Measurements from ENCODE around the gene PLPP6. TPM values are rescaled to one million over a fixed set of nuclear protein-coding genes. Genes with fewer than 3 reads are reported as not detected.

The PLPP6 gene
- total RNA-seq, 1 donor from 2014 or later = 5.5 TPM

DNA sequence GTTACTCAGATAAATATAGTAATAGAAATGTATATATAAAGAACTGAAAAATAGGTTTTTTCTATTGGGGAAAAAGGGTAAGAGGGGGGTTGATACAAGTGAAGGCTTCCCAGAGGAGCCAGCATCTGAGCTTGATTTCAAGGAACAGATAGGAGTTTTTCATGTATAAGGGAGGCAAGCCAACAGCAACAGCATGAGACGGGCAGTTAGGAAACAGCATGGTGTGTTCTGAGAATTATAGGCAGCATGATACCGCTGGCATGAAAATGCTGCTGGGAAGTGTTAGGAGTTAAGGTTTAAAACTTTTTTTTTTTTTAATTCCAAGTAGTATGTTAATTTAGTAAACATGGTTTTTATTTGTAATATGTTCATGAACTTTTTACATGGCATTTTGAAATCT is 26.9 kb downstream of the PLPP6 start:
- intact Hi-C loops (cut with micrococcal nuclease) = loop anchor here (1.0 to 2.0 kb wide), 2 partner anchors 10 to 52 kb away; partner anchors contain the start of genes AK3 and CDC37L1
- no peak for DNase-seq
- H3K36me3 Mint-ChIP-seq (ENCODE audit: low read depth) = peaks cover 46% of the 10 kb centered on the region

DNA sequence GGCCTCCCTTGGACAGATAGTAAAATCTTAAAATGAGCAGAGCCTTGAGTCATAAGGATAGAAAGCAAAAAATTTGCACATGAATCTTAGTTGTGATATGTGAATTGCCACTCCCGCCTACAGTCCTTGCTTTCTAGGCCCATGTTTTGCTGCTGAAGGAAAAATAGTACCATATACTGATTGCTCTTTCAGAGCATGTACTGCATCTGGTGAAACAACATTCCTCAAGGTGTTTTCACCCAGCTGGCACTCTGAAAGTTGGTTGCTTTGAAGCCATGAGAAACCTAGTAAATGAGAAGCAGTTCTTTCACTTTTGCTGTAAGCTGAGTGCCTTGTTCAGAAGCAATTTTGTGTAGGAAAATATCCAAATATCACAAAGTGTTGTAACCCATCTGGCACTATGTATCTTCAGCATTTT is 27.6 kb downstream of the PLPP6 start:
- Mint-ChIP-seq H3K27me3 (no peaks in the 10 kb centered on the region), H3K4me3 (peak overlapping the region; percentile 9), H3K4me1 (peaks cover 20% of the 10 kb centered on the region), H3K27ac (peak overlapping the region; percentile 70), H3K36me3 (ENCODE audit: low read depth) (peaks cover 48% of the 10 kb centered on the region), H3K9me3 (no peaks in the 10 kb centered on the region)
- DNase-seq = peak; percentile 56
- intact Hi-C loops (cut with micrococcal nuclease) = loop anchor here (1.0 to 2.0 kb wide), 2 partner anchors 10 to 51 kb away; partner anchors contain the start of genes AK3 and CDC37L1

More for the DNA sequence above, 26.9 kb downstream of the PLPP6 start:
- Mint-ChIP-seq H3K9me3 (no peaks in the 10 kb centered on the region), H3K4me3 (no peak overlapping the region), H3K27me3 (no peaks in the 10 kb centered on the region), H3K27ac (no peak overlapping the region), H3K4me1 (peaks cover 22% of the 10 kb centered on the region)

DNA sequence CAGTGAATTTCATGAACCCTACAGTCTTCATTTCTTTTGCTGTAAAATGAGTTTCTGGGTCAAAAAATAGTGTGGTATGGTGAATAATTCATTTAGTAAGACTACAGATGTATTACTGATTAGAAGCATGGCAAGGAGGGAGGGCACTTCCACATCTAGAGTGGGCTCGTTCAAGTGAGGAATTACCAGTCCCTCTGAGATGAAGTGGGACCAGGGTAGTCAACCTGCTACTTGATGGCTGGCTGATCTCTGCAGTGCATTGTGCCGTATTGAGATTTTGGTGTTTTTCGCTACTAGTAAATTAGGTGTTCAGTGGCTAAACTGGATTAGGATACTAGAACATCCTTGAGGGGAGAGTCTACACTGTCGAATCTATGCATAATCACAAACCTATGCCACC is 28.1 kb downstream of the PLPP6 start:
- DNase-seq = peak; percentile 50
- Mint-ChIP-seq H3K9me3 (no peaks in the 10 kb centered on the region), H3K27ac (peak overlapping the region; percentile 70), H3K36me3 (ENCODE audit: low read depth) (peaks cover 47% of the 10 kb centered on the region), H3K4me1 (peaks cover 20% of the 10 kb centered on the region), H3K27me3 (no peaks in the 10 kb centered on the region), H3K4me3 (no peak overlapping the region)
- intact Hi-C loops (cut with micrococcal nuclease) = no loop called here

DNA sequence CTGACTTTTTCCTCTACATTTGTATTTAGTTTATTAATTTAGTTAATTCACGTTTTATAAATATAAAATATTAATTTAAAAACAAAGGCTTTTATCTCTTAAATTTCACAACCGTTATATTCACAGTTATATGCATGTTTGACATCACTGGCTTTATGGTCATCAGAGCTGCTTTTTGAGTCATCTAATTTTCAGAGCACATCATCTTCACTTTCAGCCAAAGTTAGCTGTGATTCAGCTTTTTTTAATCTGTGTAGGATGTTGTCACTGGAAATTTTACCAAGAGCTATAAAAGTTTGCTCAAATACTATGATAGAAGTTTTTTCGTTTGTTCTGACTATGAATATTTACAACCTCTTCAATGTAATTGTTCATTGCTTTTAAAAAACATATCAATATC is 29.7 kb downstream of the PLPP6 start:
- no peak overlapping the region for H3K4me3 Mint-ChIP-seq
- no peaks in the 10 kb centered on the region for H3K27me3 Mint-ChIP-seq
- peaks cover 20% of the 10 kb centered on the region for H3K4me1 Mint-ChIP-seq
- H3K27ac Mint-ChIP-seq = no peak overlapping the region
- intact Hi-C loops (cut with micrococcal nuclease) = no loop called here
- no peaks in the 10 kb centered on the region for H3K9me3 Mint-ChIP-seq
- no peak for DNase-seq
- H3K36me3 Mint-ChIP-seq (ENCODE audit: low read depth) = peaks cover 41% of the 10 kb centered on the region

DNA sequence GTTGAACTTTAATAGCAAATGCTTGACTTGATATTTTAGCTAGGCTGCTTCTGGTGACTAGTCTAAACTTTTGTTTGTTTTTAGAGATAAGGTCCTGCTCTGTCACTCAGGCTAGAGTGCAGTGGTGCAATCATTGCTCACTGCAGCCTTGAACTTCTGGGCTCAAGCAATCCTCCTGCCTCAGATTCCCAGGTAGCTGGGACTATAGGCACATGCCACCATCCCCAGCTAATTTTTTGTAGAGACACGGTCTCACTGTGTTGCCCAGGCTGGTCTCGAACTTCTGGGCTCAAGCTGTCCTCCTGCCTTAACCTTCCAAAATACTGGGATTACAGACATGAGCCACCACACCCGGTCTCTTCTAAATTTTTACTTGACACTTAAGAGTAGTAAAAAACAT is 38.0 kb downstream of the PLPP6 start:
- Mint-ChIP-seq H3K4me1 (peaks cover 7% of the 10 kb centered on the region), H3K36me3 (ENCODE audit: low read depth) (peaks cover 50% of the 10 kb centered on the region), H3K27me3 (no peaks in the 10 kb centered on the region), H3K4me3 (no peak overlapping the region), H3K27ac (no peak overlapping the region), H3K9me3 (no peaks in the 10 kb centered on the region)
- no peak for DNase-seq
- intact Hi-C loops (cut with micrococcal nuclease) = no loop called here

DNA sequence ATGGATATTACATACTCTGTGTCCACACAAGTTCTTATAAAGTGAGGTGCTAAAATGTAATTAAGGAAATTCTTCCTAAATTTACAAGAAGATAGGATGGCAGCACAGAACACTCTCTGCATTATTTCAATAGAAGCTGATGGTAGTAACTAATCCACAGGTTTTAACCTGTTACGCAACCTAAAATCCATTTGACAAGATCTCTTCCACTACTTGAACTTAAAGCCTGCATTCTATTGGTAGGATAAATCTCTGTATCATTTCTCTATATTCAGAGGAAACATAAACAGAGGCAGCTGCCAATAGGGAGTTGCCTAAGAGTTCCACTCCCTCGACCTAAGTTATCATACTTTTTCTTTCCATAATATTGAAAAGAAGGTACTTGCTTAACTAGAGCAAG is 38.8 kb downstream of the PLPP6 start:
- no peak for DNase-seq
- H3K36me3 Mint-ChIP-seq (ENCODE audit: low read depth) = peaks cover 52% of the 10 kb centered on the region
- H3K4me1 Mint-ChIP-seq = peaks cover 7% of the 10 kb centered on the region
- intact Hi-C loops (cut with micrococcal nuclease) = no loop called here
- H3K4me3 Mint-ChIP-seq = no peak overlapping the region
- no peaks in the 10 kb centered on the region for H3K9me3 Mint-ChIP-seq
- no peaks in the 10 kb centered on the region for H3K27me3 Mint-ChIP-seq
- H3K27ac Mint-ChIP-seq = no peak overlapping the region

DNA sequence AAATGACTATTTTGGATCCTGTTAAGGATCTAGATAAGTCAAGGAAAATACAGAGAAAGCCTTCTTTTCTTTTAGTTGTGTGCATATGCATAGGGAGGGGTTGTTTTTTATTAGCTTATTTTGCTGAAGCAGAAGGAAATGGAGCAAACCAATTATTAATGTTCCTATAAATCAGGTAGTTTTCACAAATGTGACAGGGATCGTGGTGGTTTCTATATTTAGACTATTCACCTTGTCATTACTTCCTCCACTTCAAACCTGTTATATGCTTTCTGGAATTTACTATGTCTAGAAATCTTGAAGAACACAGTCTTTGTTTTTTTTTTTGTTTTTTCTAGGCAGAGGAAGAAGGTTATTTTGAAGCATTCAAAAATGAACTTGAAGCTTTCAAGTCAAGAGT is 39.4 kb downstream of the PLPP6 start:
- Mint-ChIP-seq H3K36me3 (ENCODE audit: low read depth) (peaks cover 52% of the 10 kb centered on the region), H3K9me3 (no peaks in the 10 kb centered on the region), H3K4me3 (no peak overlapping the region)

DNA sequence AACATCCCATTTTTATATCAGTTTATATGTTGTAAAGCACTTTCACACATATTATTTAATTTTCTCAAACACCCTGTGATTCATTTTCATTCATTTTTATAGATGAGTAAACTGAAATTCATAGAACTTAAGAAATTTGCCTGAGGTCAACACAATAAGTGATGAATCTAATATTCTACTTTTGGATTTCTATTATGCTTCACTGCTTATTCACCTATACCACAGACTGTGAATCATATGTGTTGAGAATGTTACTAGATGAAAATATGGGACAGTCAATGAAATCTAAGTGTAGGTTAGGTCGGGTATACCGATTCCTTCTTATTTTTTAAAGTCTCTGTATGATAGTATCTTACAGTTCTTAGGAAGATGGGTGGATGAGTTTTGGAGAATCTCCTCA is 42.0 kb downstream of the PLPP6 start:
- Mint-ChIP-seq H3K4me1 (peaks cover 5% of the 10 kb centered on the region), H3K27ac (no peak overlapping the region), H3K36me3 (ENCODE audit: low read depth) (peaks cover 55% of the 10 kb centered on the region), H3K4me3 (no peak overlapping the region), H3K9me3 (no peaks in the 10 kb centered on the region), H3K27me3 (no peaks in the 10 kb centered on the region)
- intact Hi-C loops (cut with micrococcal nuclease) = no loop called here
- no peak for DNase-seq

More for the DNA sequence above, 39.4 kb downstream of the PLPP6 start:
- no peaks in the 10 kb centered on the region for H3K27me3 Mint-ChIP-seq
- no peak for DNase-seq
- H3K27ac Mint-ChIP-seq = no peak overlapping the region
- H3K4me1 Mint-ChIP-seq = peaks cover 5% of the 10 kb centered on the region
- intact Hi-C loops (cut with micrococcal nuclease) = no loop called here

DNA sequence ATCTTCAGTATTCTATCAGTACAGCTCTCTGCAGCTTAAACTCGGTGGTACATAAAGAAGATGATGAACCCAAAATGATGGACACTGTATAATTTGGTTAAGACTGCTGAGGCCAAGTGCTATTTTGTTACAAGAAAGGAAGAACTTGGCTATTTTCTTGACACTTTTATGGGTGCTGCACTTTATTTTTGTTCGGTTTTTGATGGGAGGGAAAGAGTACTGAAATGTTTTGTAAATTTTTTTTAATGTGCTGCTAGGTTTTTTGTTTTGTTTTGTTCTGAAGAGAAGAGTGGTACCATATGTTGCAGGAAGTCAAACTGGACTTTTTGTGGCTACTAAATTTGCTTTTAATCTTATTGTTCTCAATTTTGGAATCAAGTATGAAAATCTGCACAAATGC is 43.9 kb downstream of the PLPP6 start:
- Mint-ChIP-seq H3K4me1 (peaks cover 5% of the 10 kb centered on the region), H3K9me3 (no peaks in the 10 kb centered on the region), H3K36me3 (ENCODE audit: low read depth) (peaks cover 60% of the 10 kb centered on the region), H3K27ac (no peak overlapping the region), H3K27me3 (no peaks in the 10 kb centered on the region), H3K4me3 (no peak overlapping the region)
- DNase-seq = no peak
- intact Hi-C loops (cut with micrococcal nuclease) = no loop called here

DNA sequence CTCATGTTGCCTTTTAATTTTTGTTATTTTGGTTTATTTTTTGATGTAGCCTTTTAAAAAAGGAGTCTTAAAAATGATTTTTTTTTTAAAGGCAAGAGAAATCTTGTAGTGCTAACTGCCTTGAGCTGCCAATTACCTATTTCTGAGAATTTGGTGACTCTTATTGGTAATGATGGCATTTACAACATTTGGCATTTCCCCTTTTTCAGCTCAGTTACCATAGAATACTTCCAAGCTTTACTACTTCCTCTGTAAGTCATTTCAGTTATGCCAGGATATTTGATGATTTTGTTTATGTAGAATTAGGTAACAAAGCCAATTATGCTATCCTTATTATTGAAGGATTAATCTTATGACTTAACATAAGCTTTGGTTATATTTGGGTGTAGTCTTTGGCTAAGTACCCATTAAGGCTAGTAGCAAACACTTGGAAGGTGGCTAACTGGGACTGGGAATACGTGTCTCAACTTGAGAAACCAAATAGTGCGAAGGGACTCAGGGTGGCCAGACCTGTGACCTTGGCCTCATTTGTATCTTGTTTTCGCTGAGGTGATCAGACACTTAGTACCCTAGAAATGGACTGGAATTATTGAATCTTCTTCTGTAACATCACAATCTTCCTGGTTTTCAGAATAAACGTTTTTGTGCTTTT is 45.0 kb downstream of the PLPP6 start:
- peak; percentile 45 for DNase-seq
- Mint-ChIP-seq H3K27ac (no peak overlapping the region), H3K36me3 (ENCODE audit: low read depth) (peaks cover 53% of the 10 kb centered on the region), H3K9me3 (no peaks in the 10 kb centered on the region), H3K4me1 (peaks cover 6% of the 10 kb centered on the region), H3K4me3 (no peak overlapping the region), H3K27me3 (no peaks in the 10 kb centered on the region)
- intact Hi-C loops (cut with micrococcal nuclease) = no loop called here

DNA sequence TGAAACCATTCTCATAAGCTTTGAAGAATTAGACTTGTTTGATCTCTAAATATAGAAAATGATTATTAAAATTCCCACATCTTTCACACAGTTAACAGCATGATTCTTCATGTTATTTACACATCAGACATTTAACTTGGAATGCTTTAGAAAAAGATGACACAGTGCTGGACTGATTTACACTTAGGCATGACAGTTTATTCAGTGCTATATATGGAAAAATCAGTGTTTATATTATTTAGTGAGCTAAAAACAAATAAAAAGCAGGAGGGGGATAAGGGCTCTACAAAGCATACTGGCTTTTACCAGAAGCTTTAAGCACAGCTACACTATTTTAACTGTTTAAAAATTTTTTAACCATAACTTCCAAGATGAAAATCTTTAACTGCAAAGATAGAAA is 47.3 kb downstream of the PLPP6 start:
- intact Hi-C loops (cut with micrococcal nuclease) = no loop called here
- no peak for DNase-seq
- H3K36me3 Mint-ChIP-seq (ENCODE audit: low read depth) = peaks cover 51% of the 10 kb centered on the region
- H3K9me3 Mint-ChIP-seq = peaks cover 6% of the 10 kb centered on the region
- no peak overlapping the region for H3K4me3 Mint-ChIP-seq
- peaks cover 3% of the 10 kb centered on the region for H3K27me3 Mint-ChIP-seq
- H3K4me1 Mint-ChIP-seq = peaks cover 13% of the 10 kb centered on the region
- H3K27ac Mint-ChIP-seq = no peak overlapping the region

DNA sequence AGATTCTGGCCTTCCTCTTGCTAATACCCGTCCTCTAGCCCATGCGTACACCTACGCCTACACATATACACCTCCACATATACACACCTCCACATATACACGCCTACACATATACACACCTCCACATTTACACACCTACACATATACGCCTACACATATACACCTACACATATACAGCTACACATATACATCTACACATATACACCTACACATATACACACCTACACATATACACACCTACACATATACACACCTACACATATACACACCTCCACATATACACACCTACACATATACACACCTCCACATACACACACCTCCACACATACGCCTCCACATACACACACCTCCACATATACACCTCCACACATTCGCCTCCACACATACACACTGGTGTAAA is 51.8 kb downstream of the PLPP6 start:
- intact Hi-C loops (cut with micrococcal nuclease) = no loop called here
- Mint-ChIP-seq H3K27ac (peak overlapping the region; percentile 89), H3K4me3 (peak overlapping the region; percentile 31)

DNA sequence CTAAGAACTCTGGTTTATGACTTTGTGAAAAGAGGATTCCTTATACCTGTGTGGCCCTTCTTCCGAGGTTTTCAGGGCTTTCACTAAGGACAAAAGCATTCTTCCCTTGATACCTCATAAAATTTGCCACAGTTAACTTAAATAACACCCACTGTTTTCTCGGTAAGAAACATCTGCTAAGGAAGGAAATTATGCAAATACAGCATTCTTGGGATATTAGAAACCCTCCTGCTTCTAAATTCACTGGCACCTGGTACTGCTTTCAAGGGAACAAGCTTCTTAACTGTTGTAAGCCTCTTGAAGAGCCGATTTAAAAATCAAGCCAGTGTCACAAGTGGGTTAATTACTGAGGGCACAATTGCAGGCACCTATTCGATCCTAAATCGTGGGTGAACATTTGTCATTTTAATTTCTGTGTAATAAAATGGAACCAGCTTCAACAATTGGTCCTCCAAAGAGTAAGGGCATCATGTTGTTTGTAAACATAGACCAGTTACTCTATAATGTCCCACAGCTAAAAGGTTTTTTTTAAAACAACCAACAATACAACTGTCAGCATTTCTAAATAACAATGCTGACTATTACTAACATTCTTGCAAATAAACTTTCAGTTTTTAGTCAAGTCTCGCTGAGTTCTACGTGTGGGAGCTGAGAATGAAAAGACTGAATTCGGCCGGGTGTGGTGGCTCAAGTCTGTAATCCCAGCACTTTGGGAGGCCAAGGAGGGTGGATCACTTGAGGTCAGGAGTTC is 52.3 kb downstream of the PLPP6 start:
- peak overlapping the region; percentile 89 for H3K27ac Mint-ChIP-seq
- H3K36me3 Mint-ChIP-seq (ENCODE audit: low read depth) = peaks cover 48% of the 10 kb centered on the region
- peaks cover 6% of the 10 kb centered on the region for H3K9me3 Mint-ChIP-seq
- DNase-seq = no peak
- H3K4me3 Mint-ChIP-seq = peak overlapping the region; percentile 31
- H3K4me1 Mint-ChIP-seq = peaks cover 8% of the 10 kb centered on the region
- H3K27me3 Mint-ChIP-seq = peaks cover 3% of the 10 kb centered on the region
- intact Hi-C loops (cut with micrococcal nuclease) = no loop called here

More for the DNA sequence above, 51.8 kb downstream of the PLPP6 start:
- peaks cover 3% of the 10 kb centered on the region for H3K27me3 Mint-ChIP-seq
- peaks cover 8% of the 10 kb centered on the region for H3K4me1 Mint-ChIP-seq
- DNase-seq = no peak
- H3K36me3 Mint-ChIP-seq (ENCODE audit: low read depth) = peaks cover 50% of the 10 kb centered on the region
- peaks cover 6% of the 10 kb centered on the region for H3K9me3 Mint-ChIP-seq
